Tibial artery (tissue), 4 donors: Measurements from ENCODE around the gene TRMT5.

Experiments used
- DNase-seq, 2 donors: peaks; one replicate each; pipeline ENCODE4 v3.0.0-alpha.2; 2019
- H3K27ac ChIP-seq, 2 donors: fragments of 200-600 bp; sonication (generic) in 1 of 2; 1 replicate in 1 of 2; 2 replicates in 1 of 2; pipeline ENCODE4 v1.5.1; 2018 to 2019; ENCODE audit warnings: mild to moderate bottlenecking in 1 of 2
- H3K27me3 ChIP-seq, 2 donors: fragments of 200-600 bp; sonication (generic) in 1 of 2; one replicate each; pipeline versions ENCODE4 v1.5.1 to v1.6.0; 2016 to 2019
- H3K36me3 ChIP-seq, 3 donors: fragments of 200-600 bp; sonication (generic) in 2 of 3; one replicate each; pipeline ENCODE4 v1.5.1; 2016 to 2019; ENCODE audit warnings: mild to moderate bottlenecking in 2 of 3
- H3K4me1 ChIP-seq, 4 donors: fragments of 200-600 bp; sonication (generic) in 2 of 4; 1 replicate in 3 of 4; 2 replicates in 1 of 4; pipeline ENCODE4 v1.5.1; 2016 to 2019
- H3K4me3 ChIP-seq, 2 donors: fragments of 200-600 bp; sonication (generic) in 1 of 2; 1 replicate in 1 of 2; 2 replicates in 1 of 2; pipeline ENCODE4 v1.5.1; 2018 to 2019; ENCODE audit warnings: mild to moderate bottlenecking in 2 of 2
- H3K9me3 ChIP-seq, 3 donors: fragments of 200-600 bp; sonication (generic) in 1 of 3; one replicate each; pipeline ENCODE4 v1.5.1; 2016 to 2019
- CTCF ChIP-seq, 2 experiments: fragments of 200-600 bp in 1 of 2; fragments of 450-650 bp in 1 of 2; IDR thresholded peaks; one replicate each; pipeline ENCODE4 v1.5.1; 2017 to 2019; ENCODE audit warnings: antibody characterized with exemption in 2 of 2, mild to moderate bottlenecking in 1 of 2, moderate library complexity in 1 of 2
- intact Hi-C: fragments of 100-400 bp; cut with DNase I; formaldehyde crosslinking; loops from one replicate; pipeline ENCODE4 v1.15.0; 2023; ENCODE audit warnings: low total_unique reads

Gene TRMT5

GRCh38 chr14:60951776-60952435 is 29.0 kb downstream of the TRMT5 start:
- TF ChIP-seq CTCF (IDR thresholded peaks at IDR 0.05) = no peak
- DNase-seq = no peak
- no peak overlapping the region for H3K4me3 ChIP-seq
- peak overlapping the region; percentile 1 to 37 for H3K27ac ChIP-seq
- no peaks in the 10 kb centered on the region for H3K27me3 ChIP-seq
- intact Hi-C loops = no loop called here
- peaks cover 0 to 21% (median 3%) of the 10 kb centered on the region in 4 donors for H3K4me1 ChIP-seq
- peaks cover 0 to under 1% (median 0%) of the 10 kb centered on the region in 3 donors for H3K36me3 ChIP-seq
- H3K9me3 ChIP-seq = peaks cover 0 to 6% (median 4%) of the 10 kb centered on the region in 3 donors

GRCh38 chr14:60946773-60947172 is 34.1 kb downstream of the TRMT5 start:
- DNase-seq = no peak
- no peaks in the 10 kb centered on the region for H3K36me3 ChIP-seq
- H3K9me3 ChIP-seq = no peaks in the 10 kb centered on the region
- TF ChIP-seq CTCF (IDR thresholded peaks at IDR 0.05) = no peak
- intact Hi-C loops = no loop called here
- H3K27ac ChIP-seq = no peak overlapping the region
- H3K4me3 ChIP-seq = no peak overlapping the region
- H3K4me1 ChIP-seq = peaks cover 0 to 14% (median 2%) of the 10 kb centered on the region in 4 donors
- H3K27me3 ChIP-seq = no peaks in the 10 kb centered on the region

- no peak overlapping the region for H3K4me3 ChIP-seq
- no peaks in the 10 kb centered on the region for H3K9me3 ChIP-seq
- H3K27ac ChIP-seq = no peak overlapping the region
- H3K27me3 ChIP-seq = no peaks in the 10 kb centered on the region
- H3K36me3 ChIP-seq = no peaks in the 10 kb centered on the region
- no peak for DNase-seq
- no peak for TF ChIP-seq CTCF (IDR thresholded peaks at IDR 0.05)
- intact Hi-C loops = no loop called here
- H3K4me1 ChIP-seq = peaks cover 0 to 6% (median 0%) of the 10 kb centered on the region in 4 donors
Observed at GRCh38 chr14:60945984-60946383, 34.9 kb downstream of the TRMT5 start.

GRCh38 chr14:60944204-60944603 is 36.7 kb downstream of the TRMT5 start:
- intact Hi-C loops = no loop called here
- Histone ChIP-seq H3K4me1 (no peaks in the 10 kb centered on the region), H3K4me3 (no peak overlapping the region), H3K9me3 (no peaks in the 10 kb centered on the region), H3K27me3 (no peaks in the 10 kb centered on the region), H3K36me3 (no peaks in the 10 kb centered on the region), H3K27ac (no peak overlapping the region)
- TF ChIP-seq CTCF (IDR thresholded peaks at IDR 0.05) = no peak
- DNase-seq = no peak

- Histone ChIP-seq H3K4me3 (no peak overlapping the region), H3K27me3 (no peaks in the 10 kb centered on the region), H3K27ac (no peak overlapping the region), H3K36me3 (no peaks in the 10 kb centered on the region), H3K9me3 (no peaks in the 10 kb centered on the region), H3K4me1 (no peaks in the 10 kb centered on the region)
- DNase-seq = no peak
- intact Hi-C loops = no loop called here
- TF ChIP-seq CTCF (IDR thresholded peaks at IDR 0.05) = no peak
Observed at GRCh38 chr14:60943637-60944032, 37.2 kb downstream of the TRMT5 start.

GRCh38 chr14:60935319-60935718 is 45.6 kb downstream of the TRMT5 start:
- no peak overlapping the region for H3K4me3 ChIP-seq
- H3K36me3 ChIP-seq = no peaks in the 10 kb centered on the region
- no peaks in the 10 kb centered on the region for H3K27me3 ChIP-seq
- no peaks in the 10 kb centered on the region for H3K4me1 ChIP-seq
- no peak for DNase-seq
- no peak overlapping the region for H3K27ac ChIP-seq
- H3K9me3 ChIP-seq = no peaks in the 10 kb centered on the region
- intact Hi-C loops = no loop called here
- no peak for TF ChIP-seq CTCF (IDR thresholded peaks at IDR 0.05)
